ENCODE measurements around the gene PXN.

Gene PXN

DNA sequence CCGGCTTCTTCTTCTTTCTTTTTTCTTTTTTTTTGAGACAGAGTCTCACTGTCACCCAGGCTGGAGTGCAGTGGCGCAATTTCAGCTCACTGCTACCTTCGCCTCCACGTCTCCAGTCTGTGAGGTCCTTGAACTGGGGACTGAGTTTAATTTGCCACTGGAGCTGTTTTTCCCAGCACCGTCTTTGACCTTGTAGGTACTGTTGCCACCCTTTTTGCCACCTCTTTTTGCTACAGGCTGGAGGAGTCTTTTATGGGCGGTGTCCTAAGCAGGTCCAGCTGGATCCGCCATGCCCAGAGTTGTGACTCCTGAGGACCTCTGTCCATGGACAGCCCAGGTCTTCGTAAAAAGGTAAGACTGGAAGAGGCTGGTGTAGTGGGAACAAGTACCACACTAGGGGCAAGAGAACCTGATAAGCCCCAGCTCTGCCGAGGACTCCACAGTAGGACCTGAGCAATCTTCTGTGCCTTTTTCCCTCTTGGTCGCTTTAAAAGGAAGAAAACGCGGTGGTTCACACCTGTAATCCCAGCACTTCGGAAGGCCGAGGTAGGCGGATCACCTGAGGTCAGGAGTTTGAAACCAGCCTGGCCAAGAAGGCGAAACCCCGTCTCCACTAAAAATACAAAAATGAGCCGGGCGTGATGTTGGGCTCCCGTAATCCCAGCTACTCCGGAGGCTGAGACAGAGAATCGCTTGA, 25.2 kb upstream of the PXN start:
- TF ChIP-seq IKZF3 (tag by site-specific recombination; IDR thresholded peaks at IDR 0.05) (0 out of 2 replicates have a peak, but pooled peaks have one; percentile 10), ZNF335 (tag by site-specific recombination; conservative IDR thresholded peaks at IDR 0.05) (peak; percentile 92), ZNF585B (tag by site-specific recombination; IDR thresholded peaks at IDR 0.05) (no peak), PATZ1 (tag by site-specific recombination; IDR thresholded peaks at IDR 0.05) (no peak), ZFP3 (tag by site-specific recombination; IDR thresholded peaks at IDR 0.05; ENCODE audit: low read depth) (0 out of 2 replicates have a peak, but pooled peaks have one; percentile 1), EGR2 (tag by site-specific recombination; IDR thresholded peaks at IDR 0.05; ENCODE audit: low read depth) (no peak), ZNF639 (tag by site-specific recombination; IDR thresholded peaks at IDR 0.05) (no peak), OSR2 (tag by site-specific recombination; IDR thresholded peaks at IDR 0.05) (0 out of 2 replicates have a peak, but pooled peaks have one; percentile 7), OVOL3 (tag by site-specific recombination; IDR thresholded peaks at IDR 0.05) (no peak)
- TF ChIP-seq, protein P1, sequence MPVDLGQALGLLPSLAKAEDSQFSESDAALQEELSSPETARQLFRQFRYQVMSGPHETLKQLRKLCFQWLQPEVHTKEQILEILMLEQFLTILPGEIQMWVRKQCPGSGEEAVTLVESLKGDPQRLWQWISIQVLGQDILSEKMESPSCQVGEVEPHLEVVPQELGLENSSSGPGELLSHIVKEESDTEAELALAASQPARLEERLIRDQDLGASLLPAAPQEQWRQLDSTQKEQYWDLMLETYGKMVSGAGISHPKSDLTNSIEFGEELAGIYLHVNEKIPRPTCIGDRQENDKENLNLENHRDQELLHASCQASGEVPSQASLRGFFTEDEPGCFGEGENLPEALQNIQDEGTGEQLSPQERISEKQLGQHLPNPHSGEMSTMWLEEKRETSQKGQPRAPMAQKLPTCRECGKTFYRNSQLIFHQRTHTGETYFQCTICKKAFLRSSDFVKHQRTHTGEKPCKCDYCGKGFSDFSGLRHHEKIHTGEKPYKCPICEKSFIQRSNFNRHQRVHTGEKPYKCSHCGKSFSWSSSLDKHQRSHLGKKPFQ (tag by site-specific recombination; IDR thresholded peaks at IDR 0.05) = peak; percentile 91
- TF ChIP-seq, protein P2, sequence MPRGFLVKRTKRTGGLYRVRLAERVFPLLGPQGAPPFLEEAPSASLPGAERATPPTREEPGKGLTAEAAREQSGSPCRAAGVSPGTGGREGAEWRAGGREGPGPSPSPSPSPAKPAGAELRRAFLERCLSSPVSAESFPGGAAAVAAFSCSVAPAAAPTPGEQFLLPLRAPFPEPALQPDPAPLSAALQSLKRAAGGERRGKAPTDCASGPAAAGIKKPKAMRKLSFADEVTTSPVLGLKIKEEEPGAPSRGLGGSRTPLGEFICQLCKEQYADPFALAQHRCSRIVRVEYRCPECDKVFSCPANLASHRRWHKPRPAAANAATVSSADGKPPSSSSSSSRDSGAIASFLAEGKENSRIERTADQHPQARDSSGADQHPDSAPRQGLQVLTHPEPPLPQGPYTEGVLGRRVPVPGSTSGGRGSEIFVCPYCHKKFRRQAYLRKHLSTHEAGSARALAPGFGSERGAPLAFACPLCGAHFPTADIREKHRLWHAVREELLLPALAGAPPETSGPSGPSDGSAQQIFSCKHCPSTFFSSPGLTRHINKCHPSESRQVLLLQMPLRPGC (tag by site-specific recombination; IDR thresholded peaks at IDR 0.05) = no peak
- peak overlapping the region; percentile 29 for H3K4me3 ChIP-seq (ENCODE audit: low read depth, low read length)
- POLR2A ChIA-PET = interaction anchor here (0.5 to 5.2 kb wide), 44 partner anchors 8 to 302 kb away, joined by 3 to 194 read pairs (median 6); partner anchors contain the start of genes BICDL1, POP5, PXN and RAB35
- H3K27ac ChIP-seq (ENCODE audit: extremely low read depth, low read depth, low read length) = peak overlapping the region; percentile 2; the same call in 1 of the 2 replicates
- H3K9me3 ChIP-seq (ENCODE audit: control insufficient read depth, insufficient read depth, low read depth, low read length) = no peaks in the 10 kb centered on the region
- CTCF ChIA-PET = interaction anchor here (0.6 to 5.5 kb wide), 10 partner anchors 9 to 162 kb away, joined by 3 to 67 read pairs (median 3); partner anchors contain the start of genes PXN and SIRT4
- H3K4me1 ChIP-seq (ENCODE audit: control insufficient read depth, insufficient read depth, low read length) = no peaks in the 10 kb centered on the region
- no peaks in the 10 kb centered on the region for H3K36me3 ChIP-seq (ENCODE audit: control insufficient read depth in 2 of 2, insufficient read depth in 1 of 2, low read length in 2 of 2)

DNA sequence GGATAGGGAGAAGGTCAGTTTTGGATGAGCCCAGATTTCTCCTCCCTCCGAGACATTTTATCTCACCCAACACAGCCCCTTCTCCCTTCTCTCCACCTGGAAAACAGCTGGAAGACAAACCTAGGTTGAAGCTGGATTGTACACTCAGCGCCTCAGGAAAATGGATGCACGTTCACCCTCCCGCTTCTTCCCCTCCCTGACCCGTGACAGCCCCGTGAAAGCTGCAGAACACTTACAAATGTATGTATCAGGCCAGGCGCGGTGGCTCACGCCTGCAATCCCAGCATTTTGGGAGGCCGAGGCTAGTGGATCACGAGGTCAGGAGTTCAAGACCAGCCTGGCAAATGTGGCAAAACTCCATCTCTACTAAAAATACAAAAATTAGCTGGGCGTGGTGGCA, 22.0 kb upstream of the PXN start:
- CTCF ChIA-PET = interaction anchor here (0.7 to 2.5 kb wide), 4 partner anchors 9 to 88 kb away, joined by 3 to 21 read pairs (median 8); partner anchors contain the start of gene PXN
- POLR2A ChIA-PET = interaction anchor here (1.0 to 1.7 kb wide), 3 partner anchors 22 to 87 kb away, joined by 3 to 16 read pairs (median 6); partner anchors contain the start of genes PXN and RPLP0
- H3K27ac ChIP-seq (ENCODE audit: extremely low read depth, low read depth, low read length) = no peak overlapping the region
- TF ChIP-seq ZNF792 (tag by site-specific recombination; IDR thresholded peaks at IDR 0.05) (no peak), ZSCAN5A (tag by site-specific recombination; IDR thresholded peaks at IDR 0.05) (no peak), KLF8 (tag by site-specific recombination; IDR thresholded peaks at IDR 0.05) (no peak), ZBTB20 (tag by site-specific recombination; IDR thresholded peaks at IDR 0.05) (no peak), TRIM28 (IDR thresholded peaks at IDR 0.05; ENCODE audit: borderline replicate concordance, low read length) (no peak)
- TF ChIP-seq, protein P3, sequence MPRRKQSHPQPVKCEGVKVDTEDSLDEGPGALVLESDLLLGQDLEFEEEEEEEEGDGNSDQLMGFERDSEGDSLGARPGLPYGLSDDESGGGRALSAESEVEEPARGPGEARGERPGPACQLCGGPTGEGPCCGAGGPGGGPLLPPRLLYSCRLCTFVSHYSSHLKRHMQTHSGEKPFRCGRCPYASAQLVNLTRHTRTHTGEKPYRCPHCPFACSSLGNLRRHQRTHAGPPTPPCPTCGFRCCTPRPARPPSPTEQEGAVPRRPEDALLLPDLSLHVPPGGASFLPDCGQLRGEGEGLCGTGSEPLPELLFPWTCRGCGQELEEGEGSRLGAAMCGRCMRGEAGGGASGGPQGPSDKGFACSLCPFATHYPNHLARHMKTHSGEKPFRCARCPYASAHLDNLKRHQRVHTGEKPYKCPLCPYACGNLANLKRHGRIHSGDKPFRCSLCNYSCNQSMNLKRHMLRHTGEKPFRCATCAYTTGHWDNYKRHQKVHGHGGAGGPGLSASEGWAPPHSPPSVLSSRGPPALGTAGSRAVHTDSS (tag by site-specific recombination; IDR thresholded peaks at IDR 0.05) = no peak
- TF ChIP-seq, protein P4, sequence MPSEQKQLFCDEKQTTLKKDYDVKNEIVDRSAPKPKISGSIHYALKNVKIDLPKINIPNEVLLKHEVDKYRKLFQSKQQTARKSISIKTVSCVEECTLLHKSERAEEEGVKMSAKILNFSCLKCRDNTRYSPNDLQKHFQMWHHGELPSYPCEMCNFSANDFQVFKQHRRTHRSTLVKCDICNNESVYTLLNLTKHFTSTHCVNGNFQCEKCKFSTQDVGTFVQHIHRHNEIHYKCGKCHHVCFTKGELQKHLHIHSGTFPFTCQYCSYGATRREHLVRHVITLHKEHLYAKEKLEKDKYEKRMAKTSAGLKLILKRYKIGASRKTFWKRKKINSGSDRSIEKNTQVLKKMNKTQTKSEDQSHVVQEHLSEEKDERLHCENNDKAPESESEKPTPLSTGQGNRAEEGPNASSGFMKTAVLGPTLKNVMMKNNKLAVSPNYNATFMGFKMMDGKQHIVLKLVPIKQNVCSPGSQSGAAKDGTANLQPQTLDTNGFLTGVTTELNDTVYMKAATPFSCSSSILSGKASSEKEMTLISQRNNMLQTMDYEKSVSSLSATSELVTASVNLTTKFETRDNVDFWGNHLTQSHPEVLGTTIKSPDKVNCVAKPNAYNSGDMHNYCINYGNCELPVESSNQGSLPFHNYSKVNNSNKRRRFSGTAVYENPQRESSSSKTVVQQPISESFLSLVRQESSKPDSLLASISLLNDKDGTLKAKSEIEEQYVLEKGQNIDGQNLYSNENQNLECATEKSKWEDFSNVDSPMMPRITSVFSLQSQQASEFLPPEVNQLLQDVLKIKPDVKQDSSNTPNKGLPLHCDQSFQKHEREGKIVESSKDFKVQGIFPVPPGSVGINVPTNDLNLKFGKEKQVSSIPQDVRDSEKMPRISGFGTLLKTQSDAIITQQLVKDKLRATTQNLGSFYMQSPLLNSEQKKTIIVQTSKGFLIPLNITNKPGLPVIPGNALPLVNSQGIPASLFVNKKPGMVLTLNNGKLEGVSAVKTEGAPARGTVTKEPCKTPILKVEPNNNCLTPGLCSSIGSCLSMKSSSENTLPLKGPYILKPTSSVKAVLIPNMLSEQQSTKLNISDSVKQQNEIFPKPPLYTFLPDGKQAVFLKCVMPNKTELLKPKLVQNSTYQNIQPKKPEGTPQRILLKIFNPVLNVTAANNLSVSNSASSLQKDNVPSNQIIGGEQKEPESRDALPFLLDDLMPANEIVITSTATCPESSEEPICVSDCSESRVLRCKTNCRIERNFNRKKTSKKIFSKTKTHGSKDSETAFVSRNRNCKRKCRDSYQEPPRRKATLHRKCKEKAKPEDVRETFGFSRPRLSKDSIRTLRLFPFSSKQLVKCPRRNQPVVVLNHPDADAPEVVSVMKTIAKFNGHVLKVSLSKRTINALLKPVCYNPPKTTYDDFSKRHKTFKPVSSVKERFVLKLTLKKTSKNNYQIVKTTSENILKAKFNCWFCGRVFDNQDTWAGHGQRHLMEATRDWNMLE (tag by site-specific recombination; conservative IDR thresholded peaks at IDR 0.05; ENCODE audit: low read depth) = no peak

More for the DNA sequence above, 22.0 kb upstream of the PXN start:
- H3K9me3 ChIP-seq (ENCODE audit: control insufficient read depth, insufficient read depth, low read depth, low read length) = no peaks in the 10 kb centered on the region
- no peaks in the 10 kb centered on the region for H3K4me1 ChIP-seq (ENCODE audit: control insufficient read depth, insufficient read depth, low read length)
- H3K36me3 ChIP-seq (ENCODE audit: control insufficient read depth in 2 of 2, insufficient read depth in 1 of 2, low read length in 2 of 2) = no peaks in the 10 kb centered on the region
- H3K4me3 ChIP-seq (ENCODE audit: low read depth, low read length) = no peak overlapping the region

Data from HEK293 (cell line).